Measurements from ENCODE around the gene TMCC3. TPM values are rescaled to one million over a fixed set of nuclear protein-coding genes. Genes with fewer than 3 reads are reported as not detected.

The TMCC3 gene
- total and polyA plus RNA-seq, 8 donors, result 0.58 to 14.3 (median 5.0) TPM

DNA sequence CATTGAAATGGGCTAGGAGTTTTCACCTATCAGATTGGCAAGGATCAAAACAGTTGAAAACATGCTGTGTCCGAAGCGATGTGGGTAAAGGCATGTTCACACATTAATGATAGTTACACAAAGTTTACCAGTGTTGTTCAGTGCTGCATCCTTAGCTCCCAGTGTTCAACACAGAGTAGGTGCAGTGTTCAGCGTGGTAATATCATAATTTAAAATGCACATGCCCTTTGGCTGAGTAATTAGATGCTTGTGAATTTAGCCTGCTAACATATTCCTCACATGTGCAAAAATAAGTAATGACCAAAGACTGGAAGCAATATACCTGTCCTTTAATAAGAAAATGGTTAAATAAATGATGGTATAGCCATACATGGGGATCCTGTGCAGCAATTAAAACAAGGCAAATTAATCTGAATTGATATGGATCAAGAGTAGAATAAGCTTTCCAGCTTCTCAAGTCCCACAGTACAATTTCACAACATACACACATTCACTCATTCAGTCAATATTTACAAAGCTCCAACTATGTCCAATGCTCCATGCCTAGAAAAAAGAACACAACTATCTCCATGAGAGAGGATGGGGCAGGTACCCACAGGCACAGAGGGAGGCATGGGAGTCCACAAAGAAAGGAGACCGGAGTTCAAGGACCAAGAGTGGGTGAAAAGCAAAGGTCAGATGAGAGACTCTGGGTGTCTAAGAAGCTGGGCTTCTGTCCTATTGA lies 12.8 kb downstream of the TMCC3 start:
- Histone ChIP-seq H3K4me1 (peaks cover 0 to 8% (median 2%) of the 10 kb centered on the region in 4 donors), H3K4me3 (no peak overlapping the region), H3K27me3 (no peaks in the 10 kb centered on the region), H3K36me3 (no peaks in the 10 kb centered on the region), H3K27ac (no peak overlapping the region), H3K9me3 (no peaks in the 10 kb centered on the region)
- TF ChIP-seq EP300 (IDR thresholded peaks at IDR 0.05) (no peak), POLR2AphosphoS5 (IDR thresholded peaks at IDR 0.05) (no peak), POLR2A (IDR thresholded peaks at IDR 0.05) (no peak)
- TF ChIP-seq, protein P1, sequence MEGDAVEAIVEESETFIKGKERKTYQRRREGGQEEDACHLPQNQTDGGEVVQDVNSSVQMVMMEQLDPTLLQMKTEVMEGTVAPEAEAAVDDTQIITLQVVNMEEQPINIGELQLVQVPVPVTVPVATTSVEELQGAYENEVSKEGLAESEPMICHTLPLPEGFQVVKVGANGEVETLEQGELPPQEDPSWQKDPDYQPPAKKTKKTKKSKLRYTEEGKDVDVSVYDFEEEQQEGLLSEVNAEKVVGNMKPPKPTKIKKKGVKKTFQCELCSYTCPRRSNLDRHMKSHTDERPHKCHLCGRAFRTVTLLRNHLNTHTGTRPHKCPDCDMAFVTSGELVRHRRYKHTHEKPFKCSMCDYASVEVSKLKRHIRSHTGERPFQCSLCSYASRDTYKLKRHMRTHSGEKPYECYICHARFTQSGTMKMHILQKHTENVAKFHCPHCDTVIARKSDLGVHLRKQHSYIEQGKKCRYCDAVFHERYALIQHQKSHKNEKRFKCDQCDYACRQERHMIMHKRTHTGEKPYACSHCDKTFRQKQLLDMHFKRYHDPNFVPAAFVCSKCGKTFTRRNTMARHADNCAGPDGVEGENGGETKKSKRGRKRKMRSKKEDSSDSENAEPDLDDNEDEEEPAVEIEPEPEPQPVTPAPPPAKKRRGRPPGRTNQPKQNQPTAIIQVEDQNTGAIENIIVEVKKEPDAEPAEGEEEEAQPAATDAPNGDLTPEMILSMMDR (IDR thresholded peaks at IDR 0.05), result no peak
- WGBS, 5 donors, result 92 to 97% (median 95%) methylated on average over 4 of the region's 4 CpGs
- DNase-seq, result no peak
- intact Hi-C loops (cut with DNase I; ENCODE audit: low total_unique reads), result no loop called here

DNA sequence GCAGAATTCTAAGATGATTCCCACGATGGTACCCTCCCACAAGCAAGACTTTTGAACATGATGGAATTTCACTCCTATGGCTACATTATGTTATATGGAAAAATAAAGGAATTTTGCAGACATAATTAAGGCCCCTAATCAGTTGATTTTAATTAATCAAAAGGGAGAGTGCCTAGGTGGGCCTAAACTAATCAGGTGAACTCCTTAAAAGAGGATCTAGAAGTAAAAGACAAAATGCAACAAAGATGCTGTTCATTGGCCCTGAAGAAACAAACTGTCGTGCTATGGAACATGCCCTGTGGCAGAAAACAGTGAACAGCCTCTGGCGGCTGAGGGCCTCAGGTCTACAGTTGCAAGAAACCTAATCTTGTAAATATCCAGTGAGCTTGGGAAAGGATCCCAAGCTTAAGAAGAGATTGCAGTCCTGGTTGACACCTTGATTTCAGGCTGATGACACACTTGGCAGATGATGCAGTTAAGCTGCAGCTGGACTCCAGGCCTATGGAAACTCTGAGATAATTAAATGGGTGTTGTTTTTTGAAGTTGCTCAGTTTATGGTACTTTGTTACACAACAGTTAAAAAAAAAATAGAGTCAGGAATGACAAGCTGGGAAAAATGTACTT lies 13.8 kb downstream of the TMCC3 start:
- peak in 1 of 2 donors; percentile 16 for DNase-seq

DNA sequence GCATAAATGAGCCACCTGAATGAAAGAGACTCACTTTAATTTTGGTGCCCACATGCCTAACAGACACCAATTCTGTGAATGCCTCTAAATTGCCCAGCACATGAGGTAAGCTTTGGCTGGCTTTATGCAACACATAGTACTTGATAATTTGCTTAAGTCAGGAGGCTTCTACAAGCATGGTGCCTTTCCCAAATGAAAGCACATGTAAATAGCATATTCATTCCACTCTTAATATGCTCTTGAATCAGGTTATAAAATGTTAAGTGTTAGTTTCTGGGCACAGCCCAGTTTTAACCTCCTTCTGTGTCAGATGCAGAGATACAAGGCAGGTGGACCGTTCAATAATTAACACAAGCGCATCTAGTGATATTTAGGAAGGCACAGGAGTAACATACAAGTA lies 15.6 kb downstream of the TMCC3 start:
- no peak for DNase-seq
- Histone ChIP-seq H3K36me3 (no peaks in the 10 kb centered on the region), H3K27me3 (no peaks in the 10 kb centered on the region), H3K4me3 (no peak overlapping the region), H3K9me3 (no peaks in the 10 kb centered on the region), H3K4me1 (peaks cover 0 to 8% (median 0%) of the 10 kb centered on the region in 4 donors), H3K27ac (no peak overlapping the region)
- TF ChIP-seq EP300 (IDR thresholded peaks at IDR 0.05) (no peak), POLR2AphosphoS5 (IDR thresholded peaks at IDR 0.05) (no peak)
- intact Hi-C loops (cut with DNase I; ENCODE audit: low total_unique reads), result no loop called here
- WGBS, 5 donors, result 81 to 95% (median 89%) methylated on average over 2 of the region's 2 CpGs

More for the DNA sequence above, 13.8 kb downstream of the TMCC3 start:
- H3K9me3 ChIP-seq, result no peaks in the 10 kb centered on the region
- no peak overlapping the region for H3K4me3 ChIP-seq
- H3K4me1 ChIP-seq, result peaks cover 0 to 8% (median 0%) of the 10 kb centered on the region in 4 donors
- no peak overlapping the region for H3K27ac ChIP-seq
- H3K36me3 ChIP-seq, result no peaks in the 10 kb centered on the region
- 75 to 96% (median 84%) methylated on average over 3 of the region's 3 CpGs for WGBS, 5 donors
- no peaks in the 10 kb centered on the region for H3K27me3 ChIP-seq
- intact Hi-C loops (cut with DNase I; ENCODE audit: low total_unique reads), result no loop called here
- TF ChIP-seq, protein P1 (IDR thresholded peaks at IDR 0.05), result no peak
- TF ChIP-seq POLR2AphosphoS5 (IDR thresholded peaks at IDR 0.05) (no peak), EP300 (IDR thresholded peaks at IDR 0.05) (no peak), POLR2A (IDR thresholded peaks at IDR 0.05) (no peak)

DNA sequence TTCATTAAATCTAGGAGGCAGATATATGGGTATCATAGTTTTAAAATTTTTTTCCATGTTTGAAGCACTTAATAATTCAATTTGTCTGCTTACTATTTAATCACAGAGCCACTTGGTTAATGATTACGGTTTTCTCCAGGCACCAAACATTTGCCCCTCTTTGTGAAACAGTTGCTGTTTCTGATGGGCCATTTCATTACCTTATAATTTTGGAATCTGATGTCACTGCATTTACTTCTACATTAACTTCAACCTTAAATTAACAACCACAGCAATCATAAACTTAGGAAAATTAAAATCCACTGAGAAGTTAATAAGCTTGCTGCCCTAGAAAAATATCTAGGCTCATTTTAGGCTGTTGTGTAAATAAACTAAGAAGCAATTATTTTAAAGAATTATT lies 17.0 kb downstream of the TMCC3 start:
- Histone ChIP-seq H3K4me1 (peaks cover 0 to 8% (median 0%) of the 10 kb centered on the region in 4 donors), H3K9me3 (no peaks in the 10 kb centered on the region), H3K36me3 (no peaks in the 10 kb centered on the region), H3K4me3 (no peak overlapping the region), H3K27me3 (no peaks in the 10 kb centered on the region), H3K27ac (no peak overlapping the region)
- no peak for TF ChIP-seq EP300 (IDR thresholded peaks at IDR 0.05)
- TF ChIP-seq POLR2A (IDR thresholded peaks at IDR 0.05), result no peak
- TF ChIP-seq POLR2AphosphoS5 (IDR thresholded peaks at IDR 0.05), result no peak
- TF ChIP-seq, protein P1 (IDR thresholded peaks at IDR 0.05), result no peak
- no peak for DNase-seq
- WGBS, 5 donors, result 67 to 81% (median 76%) methylated on average over 1 of the region's 1 CpG
- intact Hi-C loops (cut with DNase I; ENCODE audit: low total_unique reads), result no loop called here

DNA sequence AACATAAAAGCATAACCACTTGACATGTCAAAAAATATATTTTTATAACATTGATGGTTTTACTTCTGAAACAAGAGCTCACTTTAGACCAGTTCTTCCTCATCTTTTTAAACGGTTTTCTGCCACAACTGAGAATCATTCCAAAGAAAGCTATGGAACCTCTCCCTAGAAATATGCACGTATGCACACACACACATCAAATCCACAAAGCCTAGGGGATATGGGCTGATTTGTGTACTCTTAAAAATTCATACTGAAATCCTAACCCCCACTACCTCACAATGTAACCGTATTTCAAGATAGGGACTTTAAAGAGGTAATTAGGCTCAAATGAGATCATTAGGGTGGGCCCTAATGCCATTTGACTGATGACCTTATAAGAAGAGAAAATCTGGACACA lies 19.3 kb downstream of the TMCC3 start:
- H3K4me1 ChIP-seq, result peaks cover 0 to 8% (median 0%) of the 10 kb centered on the region in 4 donors
- H3K27me3 ChIP-seq, result no peaks in the 10 kb centered on the region
- H3K36me3 ChIP-seq, result no peaks in the 10 kb centered on the region
- H3K27ac ChIP-seq, result no peak overlapping the region
- intact Hi-C loops (cut with DNase I; ENCODE audit: low total_unique reads), result no loop called here
- no peak for DNase-seq
- WGBS, 5 donors, result 75 to 86% (median 80%) methylated on average over 3 of the region's 3 CpGs
- H3K9me3 ChIP-seq, result no peaks in the 10 kb centered on the region
- TF ChIP-seq EP300 (IDR thresholded peaks at IDR 0.05) (no peak), POLR2A (IDR thresholded peaks at IDR 0.05) (no peak), POLR2AphosphoS5 (IDR thresholded peaks at IDR 0.05) (no peak)
- TF ChIP-seq, protein P1 (IDR thresholded peaks at IDR 0.05), result no peak
- H3K4me3 ChIP-seq, result no peak overlapping the region

Data from stomach (tissue), 9 donors.